ENCODE data around the gene OSM.

DNA sequence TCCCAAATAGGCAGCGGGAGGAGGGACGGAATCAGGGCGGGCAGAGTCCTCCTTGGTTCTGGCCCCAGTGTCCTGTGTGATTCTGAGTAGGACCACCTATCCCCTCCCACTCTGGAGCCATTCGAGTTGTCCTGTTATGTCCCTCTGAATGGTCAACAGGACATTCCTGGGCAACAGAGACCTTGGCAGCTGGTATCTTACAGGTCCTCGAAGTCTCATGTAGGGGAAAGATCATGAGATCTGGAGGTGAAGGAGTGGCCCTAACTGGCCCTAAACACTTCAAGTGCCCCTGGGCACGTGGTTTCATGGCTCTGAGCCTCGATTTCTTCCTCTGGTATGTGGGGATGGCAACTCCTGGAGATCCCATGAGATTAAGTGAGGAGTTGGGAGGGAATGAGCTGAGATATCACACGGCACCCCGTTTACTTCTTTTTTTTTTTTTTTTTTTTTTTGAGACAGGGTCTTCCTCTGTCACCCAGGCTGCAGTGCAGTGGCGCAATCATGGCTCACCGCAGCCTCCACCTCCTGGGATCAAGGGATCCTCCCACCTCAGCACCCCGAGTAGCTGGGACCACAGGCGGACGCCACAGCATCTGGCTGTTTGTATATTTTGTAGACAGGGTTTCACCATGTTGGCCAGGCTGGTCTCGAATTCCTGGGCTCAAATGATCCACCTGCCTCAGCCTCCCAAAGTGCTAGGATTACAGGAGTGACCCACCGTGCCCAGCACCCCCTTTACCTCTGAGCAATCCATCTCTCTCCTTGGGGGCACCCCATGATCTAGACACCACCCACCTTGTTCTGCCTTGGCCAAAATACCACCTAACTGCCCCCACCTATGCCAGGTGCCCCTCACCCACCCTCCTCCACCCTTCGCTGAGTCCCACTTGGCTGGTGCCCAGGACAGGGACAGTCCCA is 26.9 kb downstream of the OSM start:
- TF ChIP-seq, protein P1, sequence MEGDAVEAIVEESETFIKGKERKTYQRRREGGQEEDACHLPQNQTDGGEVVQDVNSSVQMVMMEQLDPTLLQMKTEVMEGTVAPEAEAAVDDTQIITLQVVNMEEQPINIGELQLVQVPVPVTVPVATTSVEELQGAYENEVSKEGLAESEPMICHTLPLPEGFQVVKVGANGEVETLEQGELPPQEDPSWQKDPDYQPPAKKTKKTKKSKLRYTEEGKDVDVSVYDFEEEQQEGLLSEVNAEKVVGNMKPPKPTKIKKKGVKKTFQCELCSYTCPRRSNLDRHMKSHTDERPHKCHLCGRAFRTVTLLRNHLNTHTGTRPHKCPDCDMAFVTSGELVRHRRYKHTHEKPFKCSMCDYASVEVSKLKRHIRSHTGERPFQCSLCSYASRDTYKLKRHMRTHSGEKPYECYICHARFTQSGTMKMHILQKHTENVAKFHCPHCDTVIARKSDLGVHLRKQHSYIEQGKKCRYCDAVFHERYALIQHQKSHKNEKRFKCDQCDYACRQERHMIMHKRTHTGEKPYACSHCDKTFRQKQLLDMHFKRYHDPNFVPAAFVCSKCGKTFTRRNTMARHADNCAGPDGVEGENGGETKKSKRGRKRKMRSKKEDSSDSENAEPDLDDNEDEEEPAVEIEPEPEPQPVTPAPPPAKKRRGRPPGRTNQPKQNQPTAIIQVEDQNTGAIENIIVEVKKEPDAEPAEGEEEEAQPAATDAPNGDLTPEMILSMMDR (IDR thresholded peaks at IDR 0.05; ENCODE audit: low read depth, low read length) = no peak
- TF ChIP-seq EZH2phosphoT487 (IDR thresholded peaks at IDR 0.05; ENCODE audit: low read depth) = no peak

Data from OCI-LY3 (cell line).